Suppressor macrophage treated with lipopolysaccharide for 4 hours (primary cell): ENCODE measurements around the gene CCND1.
"Not testable (repeated sequence)": the region's sequence is repeated elsewhere in the genome, so short reads cannot be mapped to it uniquely, and the experiment has no call there.

Experiments
- DNase-seq: peaks from one replicate; pipeline ENCODE4 v3.0.0-alpha.2; 2020

CCND1 gene

GRCh38 chr11:69667619-69668604, 27.0 kb downstream of the CCND1 start:
- no peak for DNase-seq

GRCh38 chr11:69669486-69669885, 28.5 kb downstream of the CCND1 start:
- no peak for DNase-seq

GRCh38 chr11:69670158-69670845, 29.3 kb downstream of the CCND1 start:
- peak; percentile 76 for DNase-seq

GRCh38 chr11:69671734-69672465, 30.9 kb downstream of the CCND1 start:
- no peak for DNase-seq

- DNase-seq: peak; percentile 58
Observed at GRCh38 chr11:69674267-69674885, 33.4 kb downstream of the CCND1 start.

GRCh38 chr11:69674886-69675714, 34.1 kb downstream of the CCND1 start, which contains the start of gene LTO1:
LTO1 (minus strand) TSS chr11:69675353; CDS start chr11:69675239, 114 bp downstream.
- DNase-seq: peak; percentile 98

GRCh38 chr11:69677749-69678148, 36.8 kb downstream of the CCND1 start:
- DNase-seq: no peak

GRCh38 chr11:69680688-69681087, 39.7 kb downstream of the CCND1 start:
- no peak for DNase-seq

- DNase-seq: no peak
Observed at GRCh38 chr11:69682221-69682620, 41.3 kb downstream of the CCND1 start.

- DNase-seq: no peak
Observed at GRCh38 chr11:69682681-69683326, 41.8 kb downstream of the CCND1 start.

GRCh38 chr11:69683764-69684333, 42.9 kb downstream of the CCND1 start:
- DNase-seq: no peak

- no peak for DNase-seq
Observed at GRCh38 chr11:69684651-69685050, 43.7 kb downstream of the CCND1 start.

GRCh38 chr11:69685348-69685747, 44.4 kb downstream of the CCND1 start:
- DNase-seq: no peak

GRCh38 chr11:69686452-69686851, 45.5 kb downstream of the CCND1 start:
- no peak for DNase-seq

- DNase-seq: no peak
Observed at GRCh38 chr11:69686856-69687255, 45.9 kb downstream of the CCND1 start.

GRCh38 chr11:69687969-69688771, 47.2 kb downstream of the CCND1 start:
- not testable (repeated sequence) for DNase-seq

GRCh38 chr11:69689484-69690319, 48.7 kb downstream of the CCND1 start:
- no peak for DNase-seq

GRCh38 chr11:69691463-69691862, 50.5 kb downstream of the CCND1 start:
- DNase-seq: no peak

- DNase-seq: no peak
Observed at GRCh38 chr11:69692422-69692821, 51.5 kb downstream of the CCND1 start.
